GM18511 (cell line): ENCODE data around the gene BLM.
"Not testable (repeated sequence)": the region's sequence is repeated elsewhere in the genome, so short reads cannot be mapped to it uniquely, and the experiment has no call there.

Source experiments
- ATAC-seq: cut with Tn5 transposase; IDR thresholded peaks from one replicate; pipeline ENCODE4 v1.9.1; 2021; ENCODE audit warnings: mild to moderate bottlenecking, moderate library complexity; ENCODE audit not compliant: unreplicated experiment

BLM gene

GRCh38 chr15:90818251-90819210 lies 101.4 kb downstream of the BLM start:
- ATAC-seq, result peak; percentile 61

- no peak for ATAC-seq
Measured at GRCh38 chr15:90819390-90819789, 102.2 kb downstream of the BLM start.

- no peak for ATAC-seq
Measured at GRCh38 chr15:90819850-90820249, 102.7 kb downstream of the BLM start.

GRCh38 chr15:90820481-90820880 lies 103.3 kb downstream of the BLM start:
- no peak for ATAC-seq

- ATAC-seq, result no peak
Measured at GRCh38 chr15:90822204-90822955, 105.2 kb downstream of the BLM start.

- ATAC-seq, result no peak
Measured at GRCh38 chr15:90823455-90823974, 106.4 kb downstream of the BLM start.

GRCh38 chr15:90825115-90825899 lies 108.2 kb downstream of the BLM start:
- not testable (repeated sequence) for ATAC-seq

GRCh38 chr15:90826206-90826885 lies 109.2 kb downstream of the BLM start:
- not testable (repeated sequence) for ATAC-seq

- ATAC-seq, result no peak
Measured at GRCh38 chr15:90826886-90827435, 109.8 kb downstream of the BLM start.

- no peak for ATAC-seq
Measured at GRCh38 chr15:90828111-90828510, 111.0 kb downstream of the BLM start.

GRCh38 chr15:90829126-90829525 lies 112.0 kb downstream of the BLM start:
- ATAC-seq, result no peak

GRCh38 chr15:90829942-90830440 lies 112.8 kb downstream of the BLM start:
- ATAC-seq, result peak; percentile 68

GRCh38 chr15:90834626-90835025 lies 117.5 kb downstream of the BLM start:
- ATAC-seq, result no peak

GRCh38 chr15:90836296-90836871 lies 119.2 kb downstream of the BLM start:
- ATAC-seq, result no peak

GRCh38 chr15:90837094-90837493 lies 119.9 kb downstream of the BLM start:
- no peak for ATAC-seq

- ATAC-seq, result no peak
Measured at GRCh38 chr15:90838139-90838538, 121.0 kb downstream of the BLM start.

GRCh38 chr15:90838544-90838943 lies 121.4 kb downstream of the BLM start:
- no peak for ATAC-seq

- ATAC-seq, result peak; percentile 79
Measured at GRCh38 chr15:90839187-90840071, 122.3 kb downstream of the BLM start.
